ENCODE data around the gene SEPTIN10.

SEPTIN10 gene

DNA sequence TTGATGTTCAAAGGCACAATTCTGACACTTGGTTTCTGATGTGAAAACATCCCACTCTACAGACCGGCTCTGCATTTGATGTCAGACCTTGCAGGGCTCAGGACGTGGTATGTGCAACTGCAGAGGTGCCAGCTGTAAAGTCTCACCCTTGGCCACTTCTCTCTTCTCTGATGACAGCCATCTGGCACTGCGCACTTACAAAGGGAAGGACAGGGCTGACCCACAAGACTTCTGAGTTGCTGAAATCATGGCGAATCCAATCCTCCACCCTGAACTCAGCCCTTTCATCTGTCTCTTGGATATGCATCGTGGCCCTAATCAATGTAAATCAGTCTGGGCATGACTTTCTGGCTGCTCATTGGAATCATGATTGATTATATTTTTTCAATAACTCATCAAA lies 82.5 kb downstream of the SEPTIN10 start:
- H3K4me3 ChIP-seq (ENCODE audit: low read depth, low read length) = no peak overlapping the region
- no peak for DNase-seq (ENCODE audit: low read depth)
- TF ChIP-seq CTCF (conservative IDR thresholded peaks at IDR 0.05; ENCODE audit: low read depth, low read length) = no peak

- no peak for TF ChIP-seq CTCF (conservative IDR thresholded peaks at IDR 0.05; ENCODE audit: low read depth, low read length)
- DNase-seq (ENCODE audit: low read depth) = no peak
- H3K4me3 ChIP-seq (ENCODE audit: low read depth, low read length) = no peak overlapping the region
Measured at GRCh38 chr2:109530712-109531111, 83.1 kb downstream of the SEPTIN10 start.

GRCh38 chr2:109529532-109530449 lies 84.0 kb downstream of the SEPTIN10 start:
- DNase-seq (ENCODE audit: low read depth) = no peak

GRCh38 chr2:109528811-109529501 lies 84.8 kb downstream of the SEPTIN10 start:
- no peak for DNase-seq (ENCODE audit: low read depth)
- TF ChIP-seq CTCF (conservative IDR thresholded peaks at IDR 0.05; ENCODE audit: low read depth, low read length) = no peak
- H3K4me3 ChIP-seq (ENCODE audit: low read depth, low read length) = no peak overlapping the region

More at GRCh38 chr2:109529532-109530449, 84.0 kb downstream of the SEPTIN10 start:
- no peak overlapping the region for H3K4me3 ChIP-seq (ENCODE audit: low read depth, low read length)
- TF ChIP-seq CTCF (conservative IDR thresholded peaks at IDR 0.05; ENCODE audit: low read depth, low read length) = no peak

GRCh38 chr2:109527846-109528705 lies 85.7 kb downstream of the SEPTIN10 start:
- no peak overlapping the region for H3K4me3 ChIP-seq (ENCODE audit: low read depth, low read length)
- no peak for DNase-seq (ENCODE audit: low read depth)
- TF ChIP-seq CTCF (conservative IDR thresholded peaks at IDR 0.05; ENCODE audit: low read depth, low read length) = no peak

DNA sequence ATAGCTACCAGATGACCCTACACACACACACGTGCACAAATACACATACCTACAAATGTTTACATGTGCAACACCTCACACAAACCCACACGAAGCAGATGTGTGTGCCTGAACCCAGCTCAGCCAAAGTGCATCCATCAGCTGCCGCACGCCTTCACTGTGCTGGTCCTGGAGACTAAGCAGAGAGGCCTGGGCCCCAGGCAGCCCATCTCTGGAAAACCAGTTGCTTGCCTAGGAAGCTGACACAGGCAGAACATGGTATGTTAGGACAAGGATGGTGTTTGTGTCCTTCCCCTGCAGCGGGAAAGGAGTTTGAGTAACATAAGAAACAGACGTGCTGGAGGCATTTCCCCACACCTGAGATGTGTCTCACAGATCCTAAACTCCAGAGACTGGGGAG lies 86.7 kb downstream of the SEPTIN10 start:
- DNase-seq (ENCODE audit: low read depth) = no peak
- no peak overlapping the region for H3K4me3 ChIP-seq (ENCODE audit: low read depth, low read length)
- no peak for TF ChIP-seq CTCF (conservative IDR thresholded peaks at IDR 0.05; ENCODE audit: low read depth, low read length)
